Spleen (tissue), 7 donors: ENCODE measurements around the gene FOXO6.

Source experiments
- POLR2A ChIP-seq, 3 donors: fragments of 450-650 bp; IDR thresholded peaks; one replicate each; pipeline ENCODE4 v1.5.1; 2017; ENCODE audit warnings: antibody characterized with exemption in 3 of 3, mild to moderate bottlenecking in 1 of 3
- POLR2AphosphoS5 ChIP-seq, 3 donors: sonication (generic); formaldehyde crosslinking; IDR thresholded peaks; one replicate each; pipeline ENCODE4 v1.5.1; 2017; ENCODE audit warnings: antibody characterized with exemption in 3 of 3
- TF ChIP-seq, protein P1 (sequence below), 11 experiments: fragments of 200-600 bp in 7 of 11; fragments of 450-650 bp in 4 of 11; sonication (generic) in 4 of 11; IDR thresholded peaks in 8 of 11; conservative IDR thresholded peaks in 3 of 11; 1 replicate in 7 of 11; 2 replicates in 4 of 11; pipeline versions ENCODE4 v1.4.0 to v1.8.0; 2016 to 2021; ENCODE audit warnings: antibody characterized with exemption in 11 of 11, inconsistent platforms in 4 of 11, mild to moderate bottlenecking in 1 of 11
- donor health status: DM: no; HTN: no; CAD: no; lungs with moderate emphysema.
- donor health status: DM: no; HTN: no; CAD: no.
- donor health status: DM: no; HTN: no; CAD: no.

DNA sequence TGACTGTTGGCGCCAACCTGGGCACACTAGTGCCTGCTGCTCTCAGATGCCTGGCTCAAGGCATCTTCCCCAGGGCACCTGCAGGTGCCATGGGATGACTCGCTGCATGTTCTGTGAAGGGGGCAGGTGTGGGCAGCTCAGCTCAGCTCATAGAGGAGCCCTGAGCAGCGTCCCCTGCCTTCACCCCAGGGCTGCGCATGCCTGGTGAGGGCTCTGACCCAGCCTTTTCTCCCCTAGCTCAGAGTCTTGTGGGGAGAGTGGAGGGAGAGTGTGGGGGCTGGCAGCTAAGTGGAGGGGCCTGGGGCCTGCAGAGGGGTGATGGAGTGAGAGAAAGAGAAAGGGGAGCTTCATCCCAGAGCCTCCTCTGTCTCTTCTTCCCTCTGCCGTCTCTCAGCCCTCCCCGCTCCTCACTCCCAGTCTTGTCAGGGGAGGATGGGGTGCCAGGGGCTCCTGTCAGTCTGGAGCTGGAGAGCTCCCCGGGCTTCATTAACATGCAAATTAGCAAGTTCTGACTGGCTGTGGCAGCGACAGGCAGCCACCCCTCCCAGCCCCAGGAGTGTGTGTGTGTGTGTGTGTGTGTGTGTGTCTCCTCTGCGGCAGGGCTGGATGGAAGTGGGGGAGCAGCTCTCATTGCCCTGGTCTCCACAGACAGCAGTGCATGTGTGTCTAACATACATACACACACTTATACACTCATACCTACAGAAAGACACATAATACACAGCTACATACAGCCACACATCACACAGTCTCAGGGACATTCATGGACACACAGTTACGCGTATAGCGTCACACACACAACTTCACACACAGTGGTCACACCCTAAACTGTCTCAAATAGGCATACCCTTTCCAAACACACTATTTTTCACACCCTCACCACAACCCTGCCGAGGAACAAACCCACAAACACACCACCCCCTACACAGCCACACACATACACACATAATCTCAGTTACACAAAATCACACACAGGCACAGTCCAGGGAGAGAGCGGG lies 34.0 kb downstream of the FOXO6 start:
- TF ChIP-seq, protein P1, sequence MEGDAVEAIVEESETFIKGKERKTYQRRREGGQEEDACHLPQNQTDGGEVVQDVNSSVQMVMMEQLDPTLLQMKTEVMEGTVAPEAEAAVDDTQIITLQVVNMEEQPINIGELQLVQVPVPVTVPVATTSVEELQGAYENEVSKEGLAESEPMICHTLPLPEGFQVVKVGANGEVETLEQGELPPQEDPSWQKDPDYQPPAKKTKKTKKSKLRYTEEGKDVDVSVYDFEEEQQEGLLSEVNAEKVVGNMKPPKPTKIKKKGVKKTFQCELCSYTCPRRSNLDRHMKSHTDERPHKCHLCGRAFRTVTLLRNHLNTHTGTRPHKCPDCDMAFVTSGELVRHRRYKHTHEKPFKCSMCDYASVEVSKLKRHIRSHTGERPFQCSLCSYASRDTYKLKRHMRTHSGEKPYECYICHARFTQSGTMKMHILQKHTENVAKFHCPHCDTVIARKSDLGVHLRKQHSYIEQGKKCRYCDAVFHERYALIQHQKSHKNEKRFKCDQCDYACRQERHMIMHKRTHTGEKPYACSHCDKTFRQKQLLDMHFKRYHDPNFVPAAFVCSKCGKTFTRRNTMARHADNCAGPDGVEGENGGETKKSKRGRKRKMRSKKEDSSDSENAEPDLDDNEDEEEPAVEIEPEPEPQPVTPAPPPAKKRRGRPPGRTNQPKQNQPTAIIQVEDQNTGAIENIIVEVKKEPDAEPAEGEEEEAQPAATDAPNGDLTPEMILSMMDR (IDR thresholded peaks at IDR 0.05 in 8 of 11, conservative IDR thresholded peaks at IDR 0.05 in 3 of 11): no peak
- TF ChIP-seq POLR2AphosphoS5 (IDR thresholded peaks at IDR 0.05): no peak
- no peak for TF ChIP-seq POLR2A (IDR thresholded peaks at IDR 0.05)
